NCI-H1436 (cell line): ENCODE measurements around the gene TRPM8.
"Not testable (repeated sequence)": the region's sequence is repeated elsewhere in the genome, so short reads cannot be mapped to it uniquely, and the experiment has no call there.

ENCODE experiments used
- DNase-seq: peaks from one replicate; lab custom pipeline; 2025; lab: John Stamatoyannopoulos, UW

Gene TRPM8

DNA sequence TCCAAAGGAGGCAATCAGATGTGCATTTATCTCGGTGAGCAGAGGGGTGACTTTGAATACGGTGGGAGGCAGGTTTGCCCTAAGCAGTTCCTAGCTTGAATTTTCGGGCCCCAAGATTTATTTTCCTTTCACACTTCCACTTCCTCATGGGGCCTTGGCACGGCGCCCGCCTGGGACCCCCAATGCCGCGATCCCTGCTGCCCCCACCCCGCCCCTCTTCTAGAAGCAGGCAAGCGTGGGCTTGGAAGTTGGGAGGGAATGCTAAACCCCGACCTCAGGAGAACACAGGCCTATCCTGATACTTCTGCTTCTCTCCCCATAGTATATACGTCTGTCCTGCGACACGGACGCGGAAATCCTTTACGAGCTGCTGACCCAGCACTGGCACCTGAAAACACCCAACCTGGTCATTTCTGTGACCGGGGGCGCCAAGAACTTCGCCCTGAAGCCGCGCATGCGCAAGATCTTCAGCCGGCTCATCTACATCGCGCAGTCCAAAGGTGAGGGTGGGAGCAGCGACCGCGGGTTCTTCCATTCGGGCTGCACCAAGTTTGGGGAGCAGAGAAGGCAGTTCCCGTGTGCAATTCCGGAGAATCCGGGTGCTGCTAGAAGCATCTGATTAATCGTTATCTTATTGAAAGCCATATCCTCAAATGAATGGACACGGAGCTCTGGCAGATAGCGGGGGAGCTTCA is 21.6 kb downstream of the TRPM8 start:
- DNase-seq = no peak

DNA sequence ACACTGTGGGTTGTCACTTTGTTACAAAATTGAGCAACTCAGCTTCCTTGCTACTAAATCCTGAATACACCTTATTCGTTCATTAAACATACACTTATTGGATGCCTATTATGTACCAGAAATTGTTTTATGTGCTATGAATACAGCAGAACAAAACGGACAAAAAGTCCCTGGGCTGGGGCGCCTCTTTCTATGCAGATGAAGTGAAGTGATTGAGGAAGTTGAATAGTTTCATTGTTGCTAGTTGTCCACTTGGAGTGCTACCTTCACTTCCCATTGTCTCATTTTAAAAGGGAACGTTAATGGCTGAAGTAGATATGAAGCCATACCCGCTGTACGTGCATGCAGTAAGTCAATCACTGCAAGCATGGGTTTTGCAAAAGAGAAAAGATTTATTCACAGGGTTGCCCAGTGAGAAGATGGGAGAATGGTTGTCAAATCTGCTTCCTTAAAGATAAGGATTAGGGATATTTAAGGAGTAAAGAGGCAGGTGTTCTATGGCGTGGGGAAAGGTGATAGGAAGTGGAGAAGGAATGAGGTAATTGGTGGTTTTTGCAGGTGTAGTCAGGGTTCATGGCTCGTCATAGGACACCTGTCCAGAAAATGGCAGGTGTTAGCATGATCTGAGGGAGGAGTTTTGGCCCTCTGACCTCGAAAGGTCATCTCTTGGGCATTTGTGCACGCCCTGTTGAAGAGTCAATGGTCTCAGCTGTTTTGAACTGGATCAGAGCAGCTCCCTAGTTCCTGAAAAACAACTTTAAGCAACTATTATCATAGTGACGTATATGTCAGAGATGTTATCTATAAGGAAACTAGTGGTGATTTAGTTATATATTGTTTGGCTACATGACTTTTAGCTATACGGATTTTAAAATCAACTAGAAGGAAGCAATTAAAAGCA is 23.5 kb downstream of the TRPM8 start:
- no peak for DNase-seq

DNA sequence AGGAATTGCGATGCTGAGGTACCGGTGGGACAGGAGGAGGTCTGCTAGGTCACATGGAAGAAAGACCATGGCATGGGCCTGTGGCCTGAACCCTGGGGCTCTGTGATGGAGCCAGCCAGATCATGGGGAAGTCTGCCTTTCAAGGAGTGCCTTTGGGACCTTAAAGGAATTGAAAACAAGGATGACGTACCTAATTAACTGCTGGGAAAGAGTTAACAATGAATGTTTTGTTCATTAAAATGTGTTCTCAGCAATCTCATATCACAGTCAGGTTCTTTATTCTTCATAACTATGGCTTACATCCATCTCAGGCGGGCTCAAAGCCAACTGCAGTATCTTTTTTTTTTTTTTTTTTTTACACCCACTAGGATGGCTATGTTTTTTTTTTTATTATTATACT is 25.6 kb downstream of the TRPM8 start:
- DNase-seq = no peak

DNA sequence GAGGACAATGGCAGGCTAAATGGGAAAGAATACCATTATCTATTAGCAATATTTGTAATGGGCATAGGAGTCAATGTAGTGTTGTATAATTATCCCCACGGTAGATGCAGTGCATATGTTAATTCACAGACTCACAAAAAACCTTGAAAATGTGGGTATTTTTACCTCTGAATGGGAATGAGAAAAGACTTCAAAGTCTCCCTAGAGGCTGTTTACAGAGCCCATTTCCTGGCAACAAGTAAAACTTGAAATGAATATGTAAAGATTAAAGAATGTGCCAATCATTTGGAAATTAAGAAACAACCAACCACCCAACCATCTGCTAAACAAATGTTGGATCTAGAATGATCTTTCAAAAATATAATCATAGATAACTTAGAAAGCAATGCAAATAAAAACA is 27.1 kb downstream of the TRPM8 start:
- no peak for DNase-seq

- DNase-seq = no peak
Measured at GRCh38 chr2:233944722-233945121, 27.5 kb downstream of the TRPM8 start.

DNA sequence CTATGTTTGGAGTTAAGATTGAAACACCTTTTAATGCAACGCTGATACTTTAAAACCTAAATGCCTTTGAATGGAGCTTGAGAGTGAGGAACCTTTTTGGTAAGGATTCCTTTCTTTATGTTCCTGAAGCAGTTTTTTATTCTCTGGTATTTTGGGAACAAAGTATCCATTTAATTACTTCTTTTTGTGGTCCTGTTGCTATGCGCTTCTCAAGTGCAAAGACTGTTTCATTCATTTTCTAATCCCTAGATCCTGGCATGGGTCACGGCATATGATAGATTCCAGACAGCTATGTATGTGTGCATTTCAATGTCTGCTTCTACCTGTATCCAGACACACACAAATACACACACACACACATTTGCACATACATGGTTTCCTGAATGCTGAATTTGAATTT is 28.0 kb downstream of the TRPM8 start:
- DNase-seq = no peak

- DNase-seq = no peak
Measured at GRCh38 chr2:233950078-233950825, 33.1 kb downstream of the TRPM8 start.

GRCh38 chr2:233952335-233952734 is 35.2 kb downstream of the TRPM8 start:
- no peak for DNase-seq

GRCh38 chr2:233953087-233953801 is 36.1 kb downstream of the TRPM8 start:
- peak; percentile 80 for DNase-seq

- DNase-seq = no peak
Measured at GRCh38 chr2:233960203-233960602, 43.0 kb downstream of the TRPM8 start.

GRCh38 chr2:233961905-233962304 is 44.7 kb downstream of the TRPM8 start:
- DNase-seq = no peak

DNA sequence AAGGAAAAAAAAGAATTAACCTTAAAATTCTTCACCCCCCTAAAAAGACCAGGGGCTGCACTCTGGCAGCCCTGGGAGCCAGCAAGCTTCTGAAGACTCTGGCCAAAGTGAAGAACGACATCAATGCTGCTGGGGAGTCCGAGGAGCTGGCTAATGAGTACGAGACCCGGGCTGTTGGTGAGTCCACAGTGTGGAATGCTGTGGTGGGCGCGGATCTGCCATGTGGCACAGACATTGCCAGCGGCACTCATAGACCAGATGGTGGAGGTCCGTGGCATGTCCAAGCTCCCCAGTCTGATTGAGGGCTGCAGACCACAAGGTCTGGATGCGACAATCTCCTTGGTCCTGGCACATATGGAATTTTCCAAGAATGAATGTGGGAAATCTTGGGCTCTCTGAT is 47.4 kb downstream of the TRPM8 start:
- no peak for DNase-seq

DNA sequence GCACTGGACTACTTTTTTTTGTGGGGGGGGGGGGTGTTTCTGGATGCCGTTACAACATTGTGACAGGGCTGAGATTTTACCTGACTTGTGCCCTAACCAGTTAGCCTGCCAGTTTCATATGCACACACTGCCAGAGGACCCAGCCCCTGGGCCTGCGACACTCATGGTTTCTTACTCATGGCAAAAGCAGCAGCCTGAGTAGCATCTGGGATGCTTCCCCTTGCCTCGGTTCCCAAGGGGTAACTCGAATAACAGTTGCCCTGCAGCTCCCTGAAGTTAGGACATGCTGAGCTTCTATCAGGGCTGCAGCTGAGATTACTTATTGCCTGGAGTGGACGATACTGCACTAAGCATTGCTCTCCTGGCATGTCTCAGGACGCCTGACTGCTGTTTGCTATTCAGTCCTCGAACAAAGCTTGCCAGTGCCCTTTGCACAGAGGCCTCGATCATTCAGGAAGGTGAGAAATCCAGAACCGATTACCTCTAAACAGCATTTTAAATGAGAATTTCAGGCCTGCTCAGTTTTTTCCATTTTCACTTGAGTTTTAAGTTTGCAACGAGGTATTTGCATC is 47.9 kb downstream of the TRPM8 start:
- no peak for DNase-seq

DNA sequence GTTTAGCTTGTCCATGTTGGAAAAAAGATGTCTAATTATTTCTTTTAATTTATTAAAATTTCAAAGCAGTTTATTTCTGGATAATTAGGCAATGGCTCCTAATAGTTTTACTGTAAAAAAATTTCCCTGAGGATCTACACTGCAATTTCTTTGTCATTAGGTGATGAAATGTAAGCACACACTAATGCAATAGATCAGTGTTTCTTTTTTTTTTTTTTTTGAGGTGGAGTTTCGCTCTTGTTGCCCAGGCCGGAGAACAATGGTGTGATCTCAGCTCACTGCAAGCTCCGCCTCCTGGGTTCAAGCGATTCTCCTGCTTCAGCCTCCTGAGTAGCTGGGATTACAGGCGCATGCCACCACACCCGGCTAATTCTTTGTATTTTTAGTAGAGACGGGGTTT is 48.5 kb downstream of the TRPM8 start:
- DNase-seq = not testable (repeated sequence)

GRCh38 chr2:233966388-233966787 is 49.2 kb downstream of the TRPM8 start:
- no peak for DNase-seq

DNA sequence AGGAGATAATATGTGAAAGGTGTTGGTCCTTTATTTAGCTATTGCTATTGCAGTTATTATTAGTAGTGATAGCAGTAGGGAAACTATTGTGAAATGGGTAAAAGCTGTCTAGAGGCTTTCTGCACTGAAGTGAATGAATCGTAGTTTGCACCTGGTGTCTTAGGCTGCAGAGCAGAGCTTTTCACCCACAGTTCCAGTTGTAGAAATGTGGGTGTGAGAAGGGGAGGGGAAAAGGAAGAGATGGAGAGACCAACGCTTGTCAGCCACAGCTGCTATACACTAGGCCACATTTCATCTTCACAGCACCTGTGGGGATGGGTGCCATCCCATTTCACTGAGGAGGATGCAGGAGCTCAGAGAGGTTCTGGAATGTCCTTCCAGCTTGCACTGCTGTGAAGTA is 50.0 kb downstream of the TRPM8 start:
- no peak for DNase-seq

DNA sequence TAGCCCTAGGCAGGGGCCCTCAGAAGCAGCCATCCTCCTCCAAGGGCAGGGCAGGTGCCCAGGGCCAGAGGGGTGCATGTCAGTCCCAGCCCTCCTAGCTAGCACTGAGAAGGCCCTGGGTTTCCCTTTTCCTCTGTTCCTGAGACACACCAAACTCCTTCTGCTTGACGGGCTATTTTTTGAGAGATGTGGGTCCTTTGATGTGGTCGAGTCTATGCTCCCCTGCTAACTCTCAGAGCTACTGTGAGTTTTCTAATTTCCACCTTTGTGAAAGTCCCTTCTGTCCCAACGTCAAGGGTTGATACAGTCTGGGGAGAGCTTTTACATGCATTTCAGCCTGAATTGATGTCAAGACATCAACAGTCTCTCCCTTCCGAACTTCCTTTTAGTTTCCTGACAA is 51.4 kb downstream of the TRPM8 start:
- DNase-seq = no peak

DNA sequence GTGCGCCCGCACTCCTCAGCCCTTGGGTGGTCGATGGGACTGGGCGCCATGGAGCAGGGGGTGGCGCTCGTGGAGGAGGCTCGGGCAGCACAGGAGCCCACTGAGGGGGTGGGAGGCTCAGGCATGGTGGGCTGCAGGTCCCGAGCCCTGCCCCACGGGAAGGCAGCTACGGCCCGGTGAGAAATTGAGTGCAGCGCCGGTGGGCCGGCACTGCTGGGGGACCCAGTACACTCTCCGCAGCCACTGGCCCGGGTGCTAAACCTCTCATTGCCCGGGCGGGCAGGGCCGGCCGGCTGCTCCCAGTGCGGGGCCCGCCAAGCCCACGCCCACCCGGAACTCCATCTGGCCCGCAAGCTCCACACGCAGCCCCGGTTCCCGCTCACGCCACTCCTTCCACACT is 55.3 kb downstream of the TRPM8 start:
- not testable (repeated sequence) for DNase-seq

- no peak for DNase-seq
Measured at GRCh38 chr2:233972941-233973575, 55.9 kb downstream of the TRPM8 start.

DNA sequence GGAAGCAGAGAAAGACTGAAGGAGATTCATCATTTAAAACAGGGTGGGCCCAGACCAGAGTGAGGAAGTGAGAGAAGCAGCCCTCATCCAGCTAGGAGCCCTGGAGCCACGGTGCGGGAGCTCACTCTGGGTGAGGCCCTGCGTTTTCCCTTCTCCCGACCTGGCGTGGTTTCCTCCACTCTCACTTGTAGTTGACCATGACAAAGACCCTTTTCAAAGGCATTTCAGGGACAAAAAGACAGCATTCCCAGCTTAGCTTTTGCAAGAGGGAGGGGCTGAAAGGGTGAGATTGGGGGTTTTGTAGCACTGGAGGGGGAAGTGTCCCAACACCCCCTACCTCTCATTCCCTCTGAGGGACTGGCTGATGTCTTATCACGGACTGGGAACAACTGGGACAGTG is 56.6 kb downstream of the TRPM8 start:
- DNase-seq = no peak

DNA sequence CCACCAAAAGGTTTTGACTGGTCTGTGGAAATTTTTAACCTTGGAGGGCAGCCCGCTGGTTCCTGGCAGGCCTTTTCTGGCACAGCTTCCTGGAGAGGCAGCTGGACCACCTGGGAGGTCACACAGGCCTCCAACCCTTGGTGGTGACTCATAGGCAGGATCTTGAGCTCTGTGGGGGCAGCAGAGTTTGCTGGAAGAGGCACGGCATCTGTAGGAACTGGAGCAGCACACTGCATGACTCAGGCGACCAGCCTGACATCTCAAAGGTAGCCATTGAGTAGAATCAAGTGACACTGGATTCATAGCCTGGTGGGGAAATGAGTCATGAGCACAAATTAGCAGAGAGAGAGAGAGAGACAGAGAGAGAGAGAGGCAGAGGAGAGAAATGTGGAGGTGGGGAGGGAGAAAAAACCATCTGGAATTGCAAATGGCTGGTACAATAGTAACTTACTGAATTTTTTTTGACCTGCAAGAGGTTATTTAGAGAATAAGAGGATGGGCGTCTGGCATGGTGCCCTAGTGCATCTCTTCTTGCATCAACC is 57.4 kb downstream of the TRPM8 start:
- no peak for DNase-seq
